KOPT-K1 (cell line): ENCODE measurements around the gene UBAP1.
"Not testable (repeated sequence)": the region's sequence is repeated elsewhere in the genome, so short reads cannot be mapped to it uniquely, and the experiment has no call there.

Source experiments
- H3K27ac ChIP-seq: fragments of 200-600 bp; sonication (generic); 2 replicates; pipeline ENCODE4 v1.5.1; 2016; ENCODE audit warnings: antibody characterized with exemption, mild to moderate bottlenecking, low read depth, low read length; ENCODE audit not compliant: poor library complexity, severe bottlenecking
- H3K36me3 ChIP-seq: fragments of 200-600 bp; sonication (generic); 2 replicates; pipeline ENCODE4 v1.5.1; 2017; ENCODE audit warnings: antibody characterized with exemption, mild to moderate bottlenecking, low read length, moderate library complexity; ENCODE audit not compliant: insufficient read depth
- H3K9me3 ChIP-seq: fragments of 200-600 bp; sonication (generic); 2 replicates; pipeline ENCODE4 v1.5.1; 2017; ENCODE audit warnings: antibody characterized with exemption, low read length, mild to moderate bottlenecking; ENCODE audit not compliant: insufficient read depth, poor library complexity, severe bottlenecking

The UBAP1 gene

GRCh38 chr9:34178436-34179212, at the start of gene UBAP1:
Gene UBAP1 (plus strand): TSS chr9:34179043. CDS start chr9:34220915, 41,872 bp downstream.
- H3K36me3 ChIP-seq, result 0 out of 2 replicates have a peak, but pooled peaks cover under 1% of the 10 kb centered on the region
- H3K9me3 ChIP-seq, result no peaks in the 10 kb centered on the region
- H3K27ac ChIP-seq, result peak within 1 kb of the TSS; percentile 71

GRCh38 chr9:34131571-34131970, 47.3 kb upstream of the UBAP1 start:
- no peaks in the 10 kb centered on the region for H3K36me3 ChIP-seq
- H3K9me3 ChIP-seq, result no peaks in the 10 kb centered on the region
- H3K27ac ChIP-seq, result no peak overlapping the region

- H3K36me3 ChIP-seq, result no peaks in the 10 kb centered on the region
- no peaks in the 10 kb centered on the region for H3K9me3 ChIP-seq
- H3K27ac ChIP-seq, result no peak overlapping the region
Observed at GRCh38 chr9:34133436-34133949, 45.4 kb upstream of the UBAP1 start.

GRCh38 chr9:34134521-34134920, 44.3 kb upstream of the UBAP1 start:
- H3K9me3 ChIP-seq, result no peaks in the 10 kb centered on the region
- H3K27ac ChIP-seq, result no peak overlapping the region
- no peaks in the 10 kb centered on the region for H3K36me3 ChIP-seq

- not testable (repeated sequence) for H3K9me3 ChIP-seq, H3K27ac ChIP-seq, H3K36me3 ChIP-seq
Observed at GRCh38 chr9:34138644-34139043, 40.2 kb upstream of the UBAP1 start.

GRCh38 chr9:34139477-34140146, 39.2 kb upstream of the UBAP1 start:
- no peaks in the 10 kb centered on the region for H3K36me3 ChIP-seq
- no peaks in the 10 kb centered on the region for H3K9me3 ChIP-seq
- H3K27ac ChIP-seq, result no peak overlapping the region

- H3K9me3 ChIP-seq, result no peaks in the 10 kb centered on the region
- no peak overlapping the region for H3K27ac ChIP-seq
- no peaks in the 10 kb centered on the region for H3K36me3 ChIP-seq
Observed at GRCh38 chr9:34140853-34141252, 38.0 kb upstream of the UBAP1 start.

- H3K27ac ChIP-seq, result no peak overlapping the region
- no peaks in the 10 kb centered on the region for H3K9me3 ChIP-seq
- H3K36me3 ChIP-seq, result no peaks in the 10 kb centered on the region
Observed at GRCh38 chr9:34143116-34143515, 35.7 kb upstream of the UBAP1 start.

GRCh38 chr9:34145165-34145564, 33.7 kb upstream of the UBAP1 start:
- no peaks in the 10 kb centered on the region for H3K36me3 ChIP-seq
- H3K27ac ChIP-seq, result no peak overlapping the region
- no peaks in the 10 kb centered on the region for H3K9me3 ChIP-seq

- Histone ChIP-seq H3K27ac (no peak overlapping the region), H3K36me3 (no peaks in the 10 kb centered on the region)
Observed at GRCh38 chr9:34151398-34151797, 27.4 kb upstream of the UBAP1 start.

GRCh38 chr9:34154057-34154456, 24.8 kb upstream of the UBAP1 start:
- Histone ChIP-seq H3K27ac (no peak overlapping the region), H3K36me3 (no peaks in the 10 kb centered on the region), H3K9me3 (no peaks in the 10 kb centered on the region)

More at GRCh38 chr9:34151398-34151797, 27.4 kb upstream of the UBAP1 start:
- no peaks in the 10 kb centered on the region for H3K9me3 ChIP-seq

GRCh38 chr9:34157318-34157717, 21.5 kb upstream of the UBAP1 start:
- Histone ChIP-seq H3K27ac (no peak overlapping the region), H3K36me3 (no peaks in the 10 kb centered on the region), H3K9me3 (no peaks in the 10 kb centered on the region)

GRCh38 chr9:34157898-34158297, 20.9 kb upstream of the UBAP1 start:
- Histone ChIP-seq H3K36me3 (no peaks in the 10 kb centered on the region), H3K9me3 (no peaks in the 10 kb centered on the region), H3K27ac (no peak overlapping the region)

GRCh38 chr9:34158362-34158869, 20.4 kb upstream of the UBAP1 start:
- no peak overlapping the region for H3K27ac ChIP-seq
- no peaks in the 10 kb centered on the region for H3K36me3 ChIP-seq
- H3K9me3 ChIP-seq, result no peaks in the 10 kb centered on the region

GRCh38 chr9:34163434-34163833, 15.4 kb upstream of the UBAP1 start:
- Histone ChIP-seq H3K36me3 (no peaks in the 10 kb centered on the region), H3K27ac (no peak overlapping the region), H3K9me3 (no peaks in the 10 kb centered on the region)
